SHP77 (cell line): Measurements from ENCODE around the gene FMNL3.
"Not testable (repeated sequence)": the region's sequence is repeated elsewhere in the genome, so short reads cannot be mapped to it uniquely, and the experiment has no call there.

Source experiments
- DNase-seq, 2 experiments: peaks; one replicate each; lab custom pipeline; 2025; lab: John Stamatoyannopoulos, UW

The FMNL3 gene

GRCh38 chr12:49716553-49716952 is 9.3 kb upstream of the FMNL3 start:
- DNase-seq, result no peak

- not testable (repeated sequence) for DNase-seq
Observed at GRCh38 chr12:49713952-49714351, 6.7 kb upstream of the FMNL3 start.

- DNase-seq, result no peak
Observed at GRCh38 chr12:49708851-49709250, 1.6 kb upstream of the FMNL3 start.

GRCh38 chr12:49707812-49708147 is 575 bp upstream of the FMNL3 start:
- no peak for DNase-seq

- no peak for DNase-seq
Observed at GRCh38 chr12:49706351-49707127, 666 bp downstream of the FMNL3 start.

GRCh38 chr12:49705479-49706134 is 1.6 kb downstream of the FMNL3 start:
- no peak for DNase-seq

- DNase-seq, result no peak
Observed at GRCh38 chr12:49703647-49704137, 3.5 kb downstream of the FMNL3 start.

- no peak for DNase-seq
Observed at GRCh38 chr12:49702676-49703215, 4.5 kb downstream of the FMNL3 start.

- DNase-seq, result no peak
Observed at GRCh38 chr12:49702009-49702408, 5.2 kb downstream of the FMNL3 start.

- DNase-seq, result no peak
Observed at GRCh38 chr12:49698619-49699545, 8.3 kb downstream of the FMNL3 start.

GRCh38 chr12:49697808-49698207 is 9.4 kb downstream of the FMNL3 start:
- DNase-seq, result no peak

- DNase-seq, result no peak
Observed at GRCh38 chr12:49696723-49697122, 10.5 kb downstream of the FMNL3 start.

GRCh38 chr12:49693931-49694444 is 13.2 kb downstream of the FMNL3 start:
- DNase-seq, result no peak

GRCh38 chr12:49692851-49693250 is 14.4 kb downstream of the FMNL3 start:
- DNase-seq, result no peak

GRCh38 chr12:49689785-49690184 is 17.4 kb downstream of the FMNL3 start:
- DNase-seq, result no peak

- no peak for DNase-seq
Observed at GRCh38 chr12:49689237-49689636, 18.0 kb downstream of the FMNL3 start.

- no peak for DNase-seq
Observed at GRCh38 chr12:49687941-49688340, 19.3 kb downstream of the FMNL3 start.

- DNase-seq, result no peak
Observed at GRCh38 chr12:49684310-49684854, 22.8 kb downstream of the FMNL3 start.

GRCh38 chr12:49683599-49684309 is 23.5 kb downstream of the FMNL3 start:
- no peak for DNase-seq

- no peak for DNase-seq
Observed at GRCh38 chr12:49680075-49680474, 27.1 kb downstream of the FMNL3 start.

- DNase-seq, result no peak
Observed at GRCh38 chr12:49678711-49679110, 28.5 kb downstream of the FMNL3 start.
